C4-2B (cell line): ENCODE results near the gene EVC.

Experiments used
- H3K27ac ChIP-seq: fragments of 450-650 bp; 2 replicates; pipeline ENCODE4 v1.5.1; 2017
- ZFX ChIP-seq: fragments of 450-650 bp; IDR thresholded peaks from 2 replicates; pipeline ENCODE4 v1.6.1; 2017
- TF ChIP-seq, protein P1 (sequence below): fragments of 450-650 bp; conservative IDR thresholded peaks from 2 replicates; pipeline ENCODE4 v1.5.1; 2017; ENCODE audit warnings: mild to moderate bottlenecking

The EVC gene

DNA sequence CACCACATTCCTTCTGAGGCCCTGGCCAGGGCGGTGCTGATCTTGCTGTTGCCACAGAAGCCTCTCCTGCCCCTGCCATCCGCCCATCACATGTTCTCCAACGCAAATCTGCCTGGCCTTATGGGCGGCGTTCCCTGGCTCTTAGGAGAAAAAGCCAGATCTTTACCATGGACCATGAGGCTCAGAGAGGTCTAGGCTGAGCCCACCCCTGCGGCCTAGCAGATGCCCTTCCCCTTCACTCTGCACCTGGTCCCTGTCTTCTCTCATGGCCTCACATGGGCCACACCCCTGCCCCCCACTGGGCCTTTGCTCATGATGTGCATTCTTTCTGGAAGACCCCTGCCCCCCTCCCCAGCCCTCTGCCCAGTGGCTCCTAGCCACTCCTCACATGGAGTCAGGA is 103.4 kb downstream of the EVC start:
- no peak for TF ChIP-seq ZFX
- TF ChIP-seq, protein P1, sequence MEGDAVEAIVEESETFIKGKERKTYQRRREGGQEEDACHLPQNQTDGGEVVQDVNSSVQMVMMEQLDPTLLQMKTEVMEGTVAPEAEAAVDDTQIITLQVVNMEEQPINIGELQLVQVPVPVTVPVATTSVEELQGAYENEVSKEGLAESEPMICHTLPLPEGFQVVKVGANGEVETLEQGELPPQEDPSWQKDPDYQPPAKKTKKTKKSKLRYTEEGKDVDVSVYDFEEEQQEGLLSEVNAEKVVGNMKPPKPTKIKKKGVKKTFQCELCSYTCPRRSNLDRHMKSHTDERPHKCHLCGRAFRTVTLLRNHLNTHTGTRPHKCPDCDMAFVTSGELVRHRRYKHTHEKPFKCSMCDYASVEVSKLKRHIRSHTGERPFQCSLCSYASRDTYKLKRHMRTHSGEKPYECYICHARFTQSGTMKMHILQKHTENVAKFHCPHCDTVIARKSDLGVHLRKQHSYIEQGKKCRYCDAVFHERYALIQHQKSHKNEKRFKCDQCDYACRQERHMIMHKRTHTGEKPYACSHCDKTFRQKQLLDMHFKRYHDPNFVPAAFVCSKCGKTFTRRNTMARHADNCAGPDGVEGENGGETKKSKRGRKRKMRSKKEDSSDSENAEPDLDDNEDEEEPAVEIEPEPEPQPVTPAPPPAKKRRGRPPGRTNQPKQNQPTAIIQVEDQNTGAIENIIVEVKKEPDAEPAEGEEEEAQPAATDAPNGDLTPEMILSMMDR, result no peak

DNA sequence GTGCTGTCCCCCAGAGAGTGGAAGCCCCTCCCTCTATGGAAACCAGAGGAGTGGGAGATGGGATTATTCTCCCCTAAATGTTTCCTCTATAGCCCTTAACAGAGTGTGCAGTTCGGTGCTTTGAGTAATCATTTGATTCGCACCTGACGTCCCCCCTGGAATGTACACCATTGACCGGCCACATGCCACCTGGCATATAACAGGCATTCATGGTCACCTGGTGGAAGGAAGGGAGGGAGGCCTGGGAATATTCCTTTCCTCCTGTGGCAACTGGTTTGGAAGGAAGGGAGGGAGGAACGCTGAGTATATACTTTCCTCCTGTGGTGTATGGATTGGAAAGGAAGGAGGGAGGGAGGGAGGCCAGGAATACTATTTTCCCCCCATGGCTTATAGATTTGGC is 104.6 kb downstream of the EVC start:
- no peak overlapping the region for H3K27ac ChIP-seq
- TF ChIP-seq, protein P1, result no peak
- no peak for TF ChIP-seq ZFX

More for the DNA sequence above, 103.4 kb downstream of the EVC start:
- no peak overlapping the region for H3K27ac ChIP-seq

DNA sequence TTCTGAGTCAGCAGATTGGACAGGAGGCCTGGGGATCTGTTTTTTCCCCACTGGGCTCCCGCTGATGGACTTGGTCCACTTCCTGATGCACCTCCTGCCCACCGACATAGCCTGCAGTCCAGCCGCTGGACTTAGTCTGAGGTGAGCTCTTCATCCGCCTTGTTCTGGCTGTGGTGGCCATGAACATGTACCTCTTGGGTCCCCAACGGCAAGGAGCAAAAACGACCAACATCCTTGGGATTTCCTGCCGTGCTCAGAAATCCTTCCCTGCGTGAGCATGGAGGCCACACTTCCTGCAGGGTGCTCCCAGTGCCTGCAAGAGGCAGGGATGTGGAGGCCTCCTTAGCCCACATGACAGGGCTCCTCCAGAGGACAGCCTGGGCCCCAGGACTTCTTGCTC is 105.1 kb downstream of the EVC start:
- no peak for TF ChIP-seq ZFX
- TF ChIP-seq, protein P1, result no peak
- H3K27ac ChIP-seq, result no peak overlapping the region

DNA sequence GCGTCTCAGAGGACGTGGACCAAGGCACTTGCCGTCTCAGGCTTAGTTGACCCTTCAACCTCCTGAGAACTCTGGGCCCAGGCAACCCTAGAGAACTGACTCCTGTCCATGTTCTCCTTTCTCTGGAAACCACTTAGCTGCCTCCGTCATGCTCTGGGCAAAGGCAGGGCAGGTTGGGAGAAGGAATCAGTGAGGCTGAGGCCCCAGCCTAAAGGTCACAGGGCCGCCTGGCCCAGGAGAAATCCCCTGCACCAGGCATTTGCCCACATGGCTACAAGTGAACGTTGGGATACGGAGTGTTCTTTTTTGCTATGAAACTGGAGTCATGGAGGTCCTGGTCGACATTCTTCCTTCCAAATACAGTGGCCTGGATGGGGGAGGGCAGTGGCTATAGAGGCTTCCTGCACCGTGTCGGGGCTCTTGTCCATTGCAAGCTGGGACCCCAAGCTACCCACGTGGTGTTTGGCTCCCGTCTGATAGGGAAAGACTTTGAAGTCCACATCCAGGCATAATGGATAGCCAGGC is 105.9 kb downstream of the EVC start:
- no peak overlapping the region for H3K27ac ChIP-seq
- TF ChIP-seq ZFX, result no peak
- TF ChIP-seq, protein P1, result no peak

DNA sequence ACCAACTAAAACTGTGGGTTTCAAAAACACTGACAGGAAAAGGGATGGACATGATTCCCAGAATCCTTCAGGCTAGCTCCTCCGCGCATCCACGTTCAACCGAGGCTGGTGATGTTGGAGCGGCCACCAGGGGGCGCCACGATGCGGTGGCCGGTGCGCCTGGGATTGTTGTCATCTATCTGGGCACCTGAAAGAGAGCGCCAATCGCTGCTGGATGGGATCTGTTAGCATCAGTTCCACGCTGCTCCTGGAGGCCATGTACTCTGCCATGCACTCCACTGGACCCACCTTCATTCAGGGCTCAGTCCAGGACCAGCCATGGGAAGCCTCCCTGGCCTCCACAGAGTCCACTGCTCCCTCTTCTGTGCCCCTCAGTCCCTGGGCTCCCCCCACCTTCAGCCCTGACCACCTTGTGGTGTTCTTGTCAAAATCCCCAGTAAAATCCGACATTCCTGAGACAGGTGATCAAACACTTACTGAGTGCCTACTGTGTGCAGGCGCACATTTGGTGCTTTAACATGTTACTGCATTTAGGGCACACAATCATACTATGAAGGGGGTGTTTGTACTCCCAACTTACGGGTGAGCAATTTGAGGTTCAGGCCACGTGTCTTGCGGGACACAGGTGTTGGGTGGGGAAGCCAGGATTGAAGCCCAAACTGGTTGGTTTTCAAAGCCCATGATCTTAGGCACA is 110.8 kb downstream of the EVC start:
- H3K27ac ChIP-seq, result no peak overlapping the region
- TF ChIP-seq ZFX, result no peak
- TF ChIP-seq, protein P1, result peak; percentile 68

DNA sequence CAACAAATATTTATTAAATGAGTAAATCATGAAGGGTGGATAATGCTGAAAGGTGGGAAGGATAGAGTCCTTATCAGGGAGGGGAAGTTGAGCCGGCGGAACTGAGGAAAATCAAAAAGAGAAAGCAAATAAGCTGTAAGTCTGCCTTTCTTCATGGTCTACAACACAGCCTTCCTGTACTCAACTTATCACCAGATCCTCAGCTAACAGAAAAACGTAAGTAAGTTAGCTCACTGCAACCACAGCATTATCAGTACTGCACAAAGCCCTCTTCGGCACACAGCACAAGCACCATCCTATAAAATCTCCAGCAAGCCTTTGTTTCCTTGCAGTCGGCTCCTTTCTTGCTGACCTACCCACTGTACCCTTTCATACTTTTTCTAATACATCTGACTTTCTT is 111.6 kb downstream of the EVC start:
- TF ChIP-seq, protein P1, result no peak
- TF ChIP-seq ZFX, result no peak
- no peak overlapping the region for H3K27ac ChIP-seq

DNA sequence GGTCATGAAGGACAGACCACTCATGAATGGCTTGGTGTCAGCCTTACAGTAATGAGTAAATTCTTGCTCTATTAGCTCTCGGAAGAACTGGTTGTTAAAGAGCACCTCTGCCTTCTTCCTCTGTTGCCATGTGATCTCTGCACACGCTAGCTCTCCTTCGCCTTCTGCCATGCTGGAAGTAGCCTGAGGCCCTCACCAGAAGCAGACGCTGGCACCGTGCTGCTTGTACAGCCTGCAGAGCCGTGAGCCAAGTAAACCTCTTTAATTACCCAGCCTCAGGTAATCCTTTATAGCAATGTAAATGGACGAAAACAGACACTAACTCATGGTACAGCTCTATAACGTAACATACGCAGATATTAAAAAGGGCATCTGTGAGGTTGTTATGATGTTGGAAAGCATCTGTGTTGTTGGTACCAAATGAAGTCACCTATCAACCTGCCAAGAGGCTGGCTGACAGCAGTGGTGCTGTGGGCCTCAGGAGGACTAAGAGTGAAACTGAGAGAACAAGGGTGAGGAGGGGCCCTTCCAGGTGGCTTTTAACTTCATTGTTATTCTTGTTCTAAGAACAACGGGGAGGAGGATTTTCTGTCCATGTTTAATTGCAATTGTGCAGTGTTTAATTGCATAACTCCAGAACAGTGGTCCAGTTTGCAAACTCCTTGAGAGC is 112.7 kb downstream of the EVC start:
- no peak overlapping the region for H3K27ac ChIP-seq
- TF ChIP-seq, protein P1, result no peak
- TF ChIP-seq ZFX, result no peak
